Cardiac fibroblast (primary cell): ENCODE data around the gene SIRT4.
"Not testable (repeated sequence)": the region's sequence is repeated elsewhere in the genome, so short reads cannot be mapped to it uniquely, and the experiment has no call there.

Experiments used
- DNase-seq, 2 donors: peaks; one replicate each; pipeline versions ENCODE4 v3.0.0 to v3.0.0-alpha.2; 2010; ENCODE audit warnings: low read depth in 2 of 2
- H3K4me3 ChIP-seq, 2 donors: replicated peaks in 1 of 2; 1 replicate in 1 of 2; 2 replicates in 1 of 2; pipeline ENCODE4 v1.5.1; 2011; ENCODE audit warnings: low read depth in 2 of 2, low read length in 2 of 2, mild to moderate bottlenecking in 2 of 2, moderate library complexity in 1 of 2
- CTCF ChIP-seq: IDR thresholded peaks from one replicate; pipeline ENCODE4 v1.5.1; 2011; ENCODE audit warnings: low read depth, mild to moderate bottlenecking, low read length, inconsistent platforms

Gene SIRT4

GRCh38 chr12:120324841-120325417 lies 22.8 kb downstream of the SIRT4 start:
- no peak overlapping the region for H3K4me3 ChIP-seq
- no peak for DNase-seq
- no peak for TF ChIP-seq CTCF

- no peak for DNase-seq
- no peak within 1 kb of the TSS for H3K4me3 ChIP-seq
- TF ChIP-seq CTCF = no peak
Measured at GRCh38 chr12:120327593-120327992, 25.5 kb downstream of the SIRT4 start, which contains the start of gene PLA2G1B. Gene PLA2G1B, minus strand, starts transcription at chr12:120327779. Its CDS starts 26 bp downstream, at chr12:120327753.

GRCh38 chr12:120328228-120328627 lies 26.1 kb downstream of the SIRT4 start:
- no peak for DNase-seq
- TF ChIP-seq CTCF = no peak
- H3K4me3 ChIP-seq = no peak overlapping the region

- no peak for TF ChIP-seq CTCF
- DNase-seq = no peak
- no peak overlapping the region for H3K4me3 ChIP-seq
Measured at GRCh38 chr12:120331390-120331789, 29.3 kb downstream of the SIRT4 start.

GRCh38 chr12:120332041-120332440 lies 29.9 kb downstream of the SIRT4 start:
- DNase-seq = no peak
- TF ChIP-seq CTCF = no peak
- no peak overlapping the region for H3K4me3 ChIP-seq

GRCh38 chr12:120332523-120332922 lies 30.4 kb downstream of the SIRT4 start:
- no peak for DNase-seq
- no peak overlapping the region for H3K4me3 ChIP-seq
- TF ChIP-seq CTCF = no peak

GRCh38 chr12:120335447-120335846 lies 33.3 kb downstream of the SIRT4 start:
- DNase-seq = peak; percentile 44 to 62
- not testable (repeated sequence) for H3K4me3 ChIP-seq
- peak; percentile 71 for TF ChIP-seq CTCF

- not testable (repeated sequence) for DNase-seq, H3K4me3 ChIP-seq
Measured at GRCh38 chr12:120336392-120336791, 34.3 kb downstream of the SIRT4 start.
